Adrenal gland (tissue), 12 donors: ENCODE results near the gene CNTNAP2. TPM values are rescaled to one million over a fixed set of nuclear protein-coding genes. Genes with fewer than 3 reads are reported as not detected.

ENCODE experiments used
- DNase-seq, 7 donors: peaks; one replicate each; pipeline ENCODE4 v3.0.0-alpha.2; 2019 to 2020
- H3K27ac ChIP-seq, 5 donors: fragments of 200-600 bp; sonication (generic) in 4 of 5; 1 replicate in 3 of 5; 2 replicates in 2 of 5; pipeline versions ENCODE4 v1.5.1 to v1.8.0; 2016 to 2020; ENCODE audit warnings: mild to moderate bottlenecking in 1 of 5
- H3K27me3 ChIP-seq: fragments of 200-600 bp; 2 replicates; pipeline ENCODE4 v1.8.0; 2021
- H3K36me3 ChIP-seq, 2 donors: fragments of 200-600 bp; replicated peaks in 1 of 2; 1 replicate in 1 of 2; 2 replicates in 1 of 2; pipeline versions ENCODE4 v1.5.1 to v1.8.0; 2018 to 2022
- H3K4me1 ChIP-seq, 2 donors: fragments of 200-600 bp; replicated peaks in 1 of 2; 1 replicate in 1 of 2; 2 replicates in 1 of 2; pipeline versions ENCODE4 v1.5.1 to v1.8.0; 2018 to 2021
- H3K4me3 ChIP-seq, 4 donors: fragments of 200-600 bp; sonication (generic) in 3 of 4; one replicate each; pipeline ENCODE4 v1.5.1; 2016 to 2018
- H3K9me3 ChIP-seq, 3 donors: fragments of 200-600 bp; sonication (generic) in 1 of 3; replicated peaks in 1 of 3; 1 replicate in 2 of 3; 2 replicates in 1 of 3; pipeline versions ENCODE4 v1.5.1 to v1.8.0; 2016 to 2021
- CTCF ChIP-seq, 6 experiments: fragments of 450-650 bp in 4 of 6; fragments of 200-600 bp in 2 of 6; sonication (generic) in 1 of 6; IDR thresholded peaks; 1 replicate in 5 of 6; 2 replicates in 1 of 6; pipeline versions ENCODE4 v1.5.1 to v1.8.0; 2016 to 2021; ENCODE audit warnings: antibody characterized with exemption in 6 of 6, mild to moderate bottlenecking in 2 of 6, moderate library complexity in 1 of 6
- POLR2A ChIP-seq, 2 donors: fragments of 450-650 bp; IDR thresholded peaks; one replicate each; pipeline ENCODE4 v1.6.1; 2017; ENCODE audit warnings: antibody characterized with exemption in 2 of 2, mild to moderate bottlenecking in 2 of 2, moderate library complexity in 1 of 2
- WGBS, 4 donors: extraction: QIAGEN DNeasy Blood & Tissue Kit in 2 of 4; methylation state at CpG; one replicate each; pipeline versions ENCODE4 v1.1.5 to v1.1.7; 2013 to 2017; 5-methylcytosine and 5-hydroxymethylcytosine counted together
- intact Hi-C, 2 donors: fragments of 100-400 bp; cut with DNase I; formaldehyde crosslinking; loops; one replicate each; pipeline versions ENCODE4 v1.14.1 to v1.15.0; 2022 to 2023
- polyA plus RNA-seq, 3 donors: library from polyadenylated mRNA; stranded (reverse); fragments of 200-250 nt in 2 of 3; fragments of 350-450 nt in 1 of 3; fragmentation: Illumina TruSeq in 1 of 3; extraction: RNeasy Lipid Tissue Mini Kit (QIAGEN cat#74804) in 1 of 3; gene quantifications; one replicate each; pipeline ENCODE4 v1.2.3, GENCODE V29; 2013 to 2014
- total RNA-seq, 9 donors: library from RNA; depleted of rRNA in 4 of 9; stranded (reverse); fragments of >200 nt in 4 of 9; fragments of 120-200 nt in 1 of 9; fragmentation: NEBNext Ultra II Directional in 1 of 9; extraction: Animal tissue kit (Norgen Biotek cat#: 25700) in 1 of 9; gene quantifications; one replicate each; pipeline versions ENCODE4 v1.1.0 to v1.2.4, GENCODE V29; 2013 to 2023
- donor health status: healthy with polysubstance abuse.
- donor health status: Bipolar disorder and iron deficiency.
- donor health status: DM: yes; HTN: yes; CAD: no.
- donor health status: DM: no; HTN: no; CAD: no.
- donor health status: DM: no; HTN: no; CAD: no.
- donor health status: DM: yes; HTN: yes; CAD: no.

The CNTNAP2 gene
- total and polyA plus RNA-seq, 12 donors, result 0.14 to 6.3 (median 1.8) TPM; not detected in 2

GRCh38 chr7:146106319-146106718 is 10.3 kb upstream of the CNTNAP2 start:
- intact Hi-C loops, result no loop called here
- 40 to 61% (median 46%) methylated on average over 3 of the region's 3 CpGs for WGBS, 4 donors

GRCh38 chr7:146112755-146113154 is 3.8 kb upstream of the CNTNAP2 start:
- DNase-seq, result no peak
- 31 to 45% (median 41%) methylated on average over 1 of the region's 1 CpG for WGBS, 4 donors
- peaks cover 9 to 10% of the 10 kb centered on the region in 2 donors for H3K4me1 ChIP-seq
- H3K27me3 ChIP-seq, result peaks cover 6% of the 10 kb centered on the region
- TF ChIP-seq CTCF (IDR thresholded peaks at IDR 0.05) (no peak), POLR2A (IDR thresholded peaks at IDR 0.05) (no peak)
- H3K9me3 ChIP-seq, result no peaks in the 10 kb centered on the region
- no peak overlapping the region for H3K27ac ChIP-seq
- H3K36me3 ChIP-seq, result no peaks in the 10 kb centered on the region
- intact Hi-C loops, result no loop called here
- no peak overlapping the region for H3K4me3 ChIP-seq

More at GRCh38 chr7:146106319-146106718, 10.3 kb upstream of the CNTNAP2 start:
- TF ChIP-seq POLR2A (IDR thresholded peaks at IDR 0.05), result no peak
- no peak for TF ChIP-seq CTCF (IDR thresholded peaks at IDR 0.05)
- H3K27me3 ChIP-seq, result no peaks in the 10 kb centered on the region
- H3K27ac ChIP-seq, result no peak overlapping the region
- no peak for DNase-seq
- H3K4me1 ChIP-seq, result no peaks in the 10 kb centered on the region
- no peaks in the 10 kb centered on the region for H3K9me3 ChIP-seq
- no peaks in the 10 kb centered on the region for H3K36me3 ChIP-seq
- no peak overlapping the region for H3K4me3 ChIP-seq

GRCh38 chr7:146115548-146115850 is 1.1 kb upstream of the CNTNAP2 start:
- peaks cover 9 to 10% of the 10 kb centered on the region in 2 donors for H3K4me1 ChIP-seq
- DNase-seq, result no peak
- peaks cover 22% of the 10 kb centered on the region for H3K27me3 ChIP-seq
- no peak overlapping the region for H3K27ac ChIP-seq
- H3K9me3 ChIP-seq, result no peaks in the 10 kb centered on the region
- H3K36me3 ChIP-seq, result no peaks in the 10 kb centered on the region
- 6 to 17% (median 10%) methylated on average over 12 to 15 of the region's 15 CpGs for WGBS, 4 donors
- peak overlapping the region in 1 of 4 donors; percentile 50 for H3K4me3 ChIP-seq
- no peak for TF ChIP-seq POLR2A (IDR thresholded peaks at IDR 0.05)
- TF ChIP-seq CTCF (IDR thresholded peaks at IDR 0.05), result no peak
- intact Hi-C loops, result no loop called here

- peaks cover 9 to 10% of the 10 kb centered on the region in 2 donors for H3K4me1 ChIP-seq
- no peaks in the 10 kb centered on the region for H3K36me3 ChIP-seq
- peaks cover 22% of the 10 kb centered on the region for H3K27me3 ChIP-seq
- WGBS, 4 donors, result 0 to 3% (median 1%) methylated on average over 38 to 62 of the region's 62 CpGs
- no peaks in the 10 kb centered on the region for H3K9me3 ChIP-seq
- peak overlapping the region in 2 of 4 donors; percentile 8 to 50 for H3K4me3 ChIP-seq
- DNase-seq, result peak; percentile 37 to 72 (median 51)
- intact Hi-C loops, result no loop called here
- TF ChIP-seq CTCF (IDR thresholded peaks at IDR 0.05) (no peak), POLR2A (IDR thresholded peaks at IDR 0.05) (no peak)
- H3K27ac ChIP-seq, result no peak overlapping the region
Measured at GRCh38 chr7:146115851-146116520, 615 bp upstream of the CNTNAP2 start.
